ENCODE results near the gene SETD7. TPM values are rescaled to one million over a fixed set of nuclear protein-coding genes. Genes with fewer than 3 reads are reported as not detected.

SETD7 gene
- total and polyA plus RNA-seq, 2 donors from 2014 or later = 6.5 to 29.1 TPM

- Histone ChIP-seq H3K4me3 (ENCODE audit: low read length in 3 of 3) (no peak overlapping the region), H3K9ac (ENCODE audit: low read length in 3 of 3) (no peak overlapping the region), H3K27ac (ENCODE audit: low read depth in 2 of 2, low read length in 2 of 2) (no peak overlapping the region), H3K9me3 (ENCODE audit: control insufficient read depth in 2 of 3, insufficient read depth in 1 of 3, low read length in 3 of 3) (no peaks in the 10 kb centered on the region), H3K27me3 (ENCODE audit: control insufficient read depth, insufficient read depth, low read length) (no peaks in the 10 kb centered on the region), H3K36me3 (ENCODE audit: control insufficient read depth in 2 of 3, insufficient read depth in 3 of 3, low read length in 3 of 3) (no peaks in the 10 kb centered on the region), H3K4me1 (ENCODE audit: control insufficient read depth in 2 of 3, insufficient read depth in 2 of 3, low read depth in 1 of 3, low read length in 3 of 3) (no peaks in the 10 kb centered on the region)
- DNase-seq (peak in 1 of 5 donors; percentile 11), FAIRE-seq (no peak)
- no peak for TF ChIP-seq CTCF (IDR thresholded peaks at IDR 0.05; ENCODE audit: borderline replicate concordance, extremely low read depth, insufficient read depth)
- intact Hi-C loops (cut with DNase I) = no loop called here
Observed at GRCh38 chr4:139564502-139564901, 8.5 kb upstream of the SETD7 start.

GRCh38 chr4:139563515-139563914, 7.5 kb upstream of the SETD7 start:
- intact Hi-C loops (cut with DNase I) = no loop called here
- Histone ChIP-seq H3K9ac (ENCODE audit: low read length in 3 of 3) (no peak overlapping the region), H3K27me3 (ENCODE audit: control insufficient read depth, insufficient read depth, low read length) (no peaks in the 10 kb centered on the region), H3K36me3 (ENCODE audit: control insufficient read depth in 2 of 3, insufficient read depth in 3 of 3, low read length in 3 of 3) (no peaks in the 10 kb centered on the region), H3K9me3 (ENCODE audit: control insufficient read depth in 2 of 3, insufficient read depth in 1 of 3, low read length in 3 of 3) (no peaks in the 10 kb centered on the region), H3K4me1 (ENCODE audit: control insufficient read depth in 2 of 3, insufficient read depth in 2 of 3, low read depth in 1 of 3, low read length in 3 of 3) (no peaks in the 10 kb centered on the region), H3K4me3 (ENCODE audit: low read length in 3 of 3) (no peak overlapping the region), H3K27ac (ENCODE audit: low read depth in 2 of 2, low read length in 2 of 2) (no peak overlapping the region)
- TF ChIP-seq CTCF (IDR thresholded peaks at IDR 0.05; ENCODE audit: borderline replicate concordance, extremely low read depth, insufficient read depth) = no peak
- DNase-seq (no peak), FAIRE-seq (no peak)

- Histone ChIP-seq H3K36me3 (ENCODE audit: control insufficient read depth in 2 of 3, insufficient read depth in 3 of 3, low read length in 3 of 3) (no peaks in the 10 kb centered on the region), H3K4me3 (ENCODE audit: low read length in 3 of 3) (no peak overlapping the region), H3K27me3 (ENCODE audit: control insufficient read depth, insufficient read depth, low read length) (peaks cover 2% of the 10 kb centered on the region), H3K4me1 (ENCODE audit: control insufficient read depth in 2 of 3, insufficient read depth in 2 of 3, low read depth in 1 of 3, low read length in 3 of 3) (no peaks in the 10 kb centered on the region), H3K9me3 (ENCODE audit: control insufficient read depth in 2 of 3, insufficient read depth in 1 of 3, low read length in 3 of 3) (no peaks in the 10 kb centered on the region), H3K27ac (ENCODE audit: low read depth in 2 of 2, low read length in 2 of 2) (no peak overlapping the region), H3K9ac (ENCODE audit: low read length in 3 of 3) (no peak overlapping the region)
- TF ChIP-seq CTCF (IDR thresholded peaks at IDR 0.05; ENCODE audit: borderline replicate concordance, extremely low read depth, insufficient read depth) = no peak
- DNase-seq (no peak), FAIRE-seq (no peak)
- intact Hi-C loops (cut with DNase I) = no loop called here
Observed at GRCh38 chr4:139562839-139563238, 6.8 kb upstream of the SETD7 start.

GRCh38 chr4:139562067-139562684, 6.2 kb upstream of the SETD7 start:
- no peak overlapping the region for H3K4me3 ChIP-seq (ENCODE audit: low read length in 3 of 3)
- no peaks in the 10 kb centered on the region for H3K9me3 ChIP-seq (ENCODE audit: control insufficient read depth in 2 of 3, insufficient read depth in 1 of 3, low read length in 3 of 3)
- no peak overlapping the region for H3K9ac ChIP-seq (ENCODE audit: low read length in 3 of 3)
- no peaks in the 10 kb centered on the region for H3K4me1 ChIP-seq (ENCODE audit: control insufficient read depth in 2 of 3, insufficient read depth in 2 of 3, low read depth in 1 of 3, low read length in 3 of 3)
- TF ChIP-seq CTCF (IDR thresholded peaks at IDR 0.05; ENCODE audit: borderline replicate concordance, extremely low read depth, insufficient read depth) = no peak
- intact Hi-C loops (cut with DNase I) = no loop called here
- no peak for FAIRE-seq
- DNase-seq = no peak
- H3K36me3 ChIP-seq (ENCODE audit: control insufficient read depth in 2 of 3, insufficient read depth in 3 of 3, low read length in 3 of 3) = no peaks in the 10 kb centered on the region
- H3K27me3 ChIP-seq (ENCODE audit: control insufficient read depth, insufficient read depth, low read length) = peaks cover 2% of the 10 kb centered on the region
- no peak overlapping the region for H3K27ac ChIP-seq (ENCODE audit: low read depth in 2 of 2, low read length in 2 of 2)

Data from kidney (tissue), 14 donors.